Endodermal cell (in vitro differentiated cells): ENCODE data around the gene ANKRD44. TPM values are rescaled to one million over a fixed set of nuclear protein-coding genes. Genes with fewer than 3 reads are reported as not detected.

ENCODE experiments used
- DNase-seq: peaks from one replicate; pipeline ENCODE4 v3.0.0-alpha.2; 2017
- H3K27ac ChIP-seq: 2 replicates; pipeline ENCODE4 v1.5.1; 2013; ENCODE audit warnings: mild to moderate bottlenecking, low read depth, low read length, moderate library complexity
- H3K27me3 ChIP-seq: 2 replicates; pipeline ENCODE4 v1.6.1; 2013; ENCODE audit warnings: mild to moderate bottlenecking, low read length, moderate library complexity; ENCODE audit not compliant: insufficient read depth, control insufficient read depth, poor library complexity, severe bottlenecking
- H3K36me3 ChIP-seq: 2 replicates; pipeline ENCODE4 v1.7.0; 2013; ENCODE audit warnings: mild to moderate bottlenecking, low read length, moderate library complexity; ENCODE audit not compliant: control insufficient read depth, insufficient read depth
- H3K4me1 ChIP-seq: one replicate; pipeline ENCODE4 v1.7.0; 2013; ENCODE audit warnings: low read length; ENCODE audit not compliant: control insufficient read depth, insufficient read depth
- H3K4me3 ChIP-seq: 2 replicates; pipeline ENCODE4 v1.5.1; 2013; ENCODE audit warnings: mild to moderate bottlenecking, low read length, moderate library complexity
- H3K9ac ChIP-seq: 2 replicates; pipeline ENCODE4 v1.6.1; 2013; ENCODE audit warnings: mild to moderate bottlenecking, low read length, moderate library complexity; ENCODE audit not compliant: poor library complexity, severe bottlenecking; ENCODE audit errors: extremely low read depth
- H3K9me3 ChIP-seq: 2 replicates; pipeline ENCODE4 v1.6.1; 2013; ENCODE audit warnings: mild to moderate bottlenecking, low read length, moderate library complexity; ENCODE audit not compliant: control insufficient read depth
- H3K27ac Mint-ChIP-seq: 2 replicates; pipeline ENCODE4 v1.8.0; 2020; ENCODE audit warnings: mixed read lengths
- H3K27me3 Mint-ChIP-seq: 2 replicates; pipeline ENCODE4 v1.8.0; 2021; ENCODE audit warnings: mild to moderate bottlenecking, mixed read lengths; ENCODE audit not compliant: insufficient read depth
- H3K36me3 Mint-ChIP-seq: 2 replicates; pipeline ENCODE4 v1.8.0; 2020; ENCODE audit warnings: low read depth, mixed read lengths
- H3K4me1 Mint-ChIP-seq: 2 replicates; pipeline ENCODE4 v1.8.0; 2020; ENCODE audit warnings: mixed read lengths
- H3K4me3 Mint-ChIP-seq: 2 replicates; pipeline ENCODE4 v1.8.0; 2020; ENCODE audit warnings: mild to moderate bottlenecking, moderate library complexity, mixed read lengths
- H3K9me3 Mint-ChIP-seq: 2 replicates; pipeline ENCODE4 v1.8.0; 2020; ENCODE audit warnings: mild to moderate bottlenecking, mixed read lengths
- WGBS, 2 experiments: methylation state at CpG; one replicate each; pipeline versions ENCODE4 v1.1.5 to v1.1.7; 2013; ENCODE audit warnings: missing lambda C conversion rate in 2 of 2, mixed read lengths in 1 of 2; ENCODE audit not compliant: insufficient coverage in 1 of 2, insufficient read length in 1 of 2; 5-methylcytosine and 5-hydroxymethylcytosine counted together
- total RNA-seq, 2 donors: library from RNA; stranded (reverse); fragmentation: NEBNext Ultra II Directional in 1 of 2; extraction: Animal tissue kit (Norgen Biotek cat#: 25700) in 1 of 2; gene quantifications; 2 replicates in 1 of 2; 3 replicates in 1 of 2; pipeline ENCODE4 v1.2.1, GENCODE V29; 2021
- TF ChIP-seq, protein P1 (sequence below): fragments of 200-600 bp; sonication (generic); conservative IDR thresholded peaks from 2 replicates; pipeline ENCODE4 v1.5.0; 2021; ENCODE audit warnings: antibody characterized with exemption, mild to moderate bottlenecking

Gene ANKRD44
- total RNA-seq, 2 donors from 2014 or later = 6.2 to 10.6 TPM

DNA sequence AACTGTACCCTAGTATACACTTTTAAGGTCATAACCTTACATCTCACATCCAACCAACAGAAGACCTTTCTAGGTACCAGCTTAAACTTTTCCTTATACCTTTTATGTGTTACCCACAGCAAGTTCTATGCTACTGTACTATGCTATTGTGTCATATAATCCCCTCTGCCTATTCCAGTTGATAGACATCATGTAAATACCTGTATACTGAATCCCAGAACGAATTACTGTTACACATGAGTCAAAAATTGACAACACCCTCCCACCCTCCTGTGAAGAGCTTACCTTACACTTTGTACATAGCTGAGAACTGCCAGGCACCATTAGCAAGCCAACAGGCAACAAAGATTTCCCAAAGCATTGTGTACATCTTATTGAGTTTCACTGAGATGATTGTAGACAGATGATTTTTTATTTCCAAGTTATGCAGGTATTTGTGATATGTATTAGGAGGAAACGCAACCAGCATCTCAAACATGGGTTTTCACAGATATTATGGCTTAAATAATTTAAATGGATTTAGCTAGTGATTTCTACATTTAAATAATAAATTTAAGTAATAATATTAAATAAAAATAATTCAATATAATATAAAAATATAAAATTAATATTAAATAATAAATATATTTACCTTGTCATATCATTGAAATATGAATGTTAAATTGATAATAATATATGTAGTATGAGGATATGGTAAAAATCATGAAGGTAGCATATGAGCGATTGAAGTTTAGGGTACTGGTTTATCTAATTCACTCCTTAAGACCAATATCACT, 43.0 kb upstream of the ANKRD44 start:
- H3K36me3 ChIP-seq = no peaks in the 10 kb centered on the region
- H3K27me3 ChIP-seq = no peaks in the 10 kb centered on the region
- H3K27me3 Mint-ChIP-seq = no peaks in the 10 kb centered on the region
- no peak overlapping the region for H3K4me3 ChIP-seq
- H3K9me3 Mint-ChIP-seq = no peaks in the 10 kb centered on the region
- no peaks in the 10 kb centered on the region for H3K9me3 ChIP-seq
- no peak overlapping the region for H3K27ac ChIP-seq
- no peak overlapping the region for H3K27ac Mint-ChIP-seq
- H3K9ac ChIP-seq = no peak overlapping the region
- no peaks in the 10 kb centered on the region for H3K4me1 ChIP-seq
- no peak for DNase-seq
- H3K4me3 Mint-ChIP-seq = no peak overlapping the region
- TF ChIP-seq, protein P1, sequence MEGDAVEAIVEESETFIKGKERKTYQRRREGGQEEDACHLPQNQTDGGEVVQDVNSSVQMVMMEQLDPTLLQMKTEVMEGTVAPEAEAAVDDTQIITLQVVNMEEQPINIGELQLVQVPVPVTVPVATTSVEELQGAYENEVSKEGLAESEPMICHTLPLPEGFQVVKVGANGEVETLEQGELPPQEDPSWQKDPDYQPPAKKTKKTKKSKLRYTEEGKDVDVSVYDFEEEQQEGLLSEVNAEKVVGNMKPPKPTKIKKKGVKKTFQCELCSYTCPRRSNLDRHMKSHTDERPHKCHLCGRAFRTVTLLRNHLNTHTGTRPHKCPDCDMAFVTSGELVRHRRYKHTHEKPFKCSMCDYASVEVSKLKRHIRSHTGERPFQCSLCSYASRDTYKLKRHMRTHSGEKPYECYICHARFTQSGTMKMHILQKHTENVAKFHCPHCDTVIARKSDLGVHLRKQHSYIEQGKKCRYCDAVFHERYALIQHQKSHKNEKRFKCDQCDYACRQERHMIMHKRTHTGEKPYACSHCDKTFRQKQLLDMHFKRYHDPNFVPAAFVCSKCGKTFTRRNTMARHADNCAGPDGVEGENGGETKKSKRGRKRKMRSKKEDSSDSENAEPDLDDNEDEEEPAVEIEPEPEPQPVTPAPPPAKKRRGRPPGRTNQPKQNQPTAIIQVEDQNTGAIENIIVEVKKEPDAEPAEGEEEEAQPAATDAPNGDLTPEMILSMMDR = no peak
- no peaks in the 10 kb centered on the region for H3K36me3 Mint-ChIP-seq
- H3K4me1 Mint-ChIP-seq = peaks cover 5% of the 10 kb centered on the region
- 86 to 88% methylated on average over 2 of the region's 3 CpGs for WGBS, 2 experiments

DNA sequence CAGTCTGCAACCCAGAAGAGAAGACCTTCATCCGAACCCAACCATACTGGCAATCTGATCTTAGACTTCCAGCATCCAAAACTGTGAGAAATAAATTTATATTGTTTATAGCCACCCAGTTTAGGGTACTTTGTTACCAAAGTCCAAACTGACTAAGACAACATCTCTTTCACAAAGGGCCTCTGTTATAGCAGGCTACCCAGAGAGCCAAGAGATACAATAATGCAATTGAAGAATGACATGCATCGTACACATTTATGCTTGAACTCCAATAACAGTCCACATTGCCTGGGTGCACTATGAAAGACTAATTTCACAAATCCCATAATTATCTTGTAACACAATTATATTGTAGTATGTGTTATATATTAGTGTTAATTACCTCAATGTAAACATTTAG, 39.1 kb upstream of the ANKRD44 start:
- Histone ChIP-seq H3K9ac (no peak overlapping the region), H3K4me3 (no peak overlapping the region), H3K36me3 (no peaks in the 10 kb centered on the region), H3K27ac (no peak overlapping the region), H3K27me3 (no peaks in the 10 kb centered on the region), H3K4me1 (no peaks in the 10 kb centered on the region), H3K9me3 (no peaks in the 10 kb centered on the region)
- Mint-ChIP-seq H3K9me3 (no peaks in the 10 kb centered on the region), H3K27ac (no peak overlapping the region), H3K27me3 (no peaks in the 10 kb centered on the region), H3K36me3 (no peaks in the 10 kb centered on the region), H3K4me3 (no peak overlapping the region), H3K4me1 (no peaks in the 10 kb centered on the region)
- DNase-seq = peak; percentile 2
- TF ChIP-seq, protein P1 = no peak
- WGBS, 2 experiments = 89% methylated on average over 2 of the region's 2 CpGs; no CpG with 5 or more reads in 1 of the 2 experiments

DNA sequence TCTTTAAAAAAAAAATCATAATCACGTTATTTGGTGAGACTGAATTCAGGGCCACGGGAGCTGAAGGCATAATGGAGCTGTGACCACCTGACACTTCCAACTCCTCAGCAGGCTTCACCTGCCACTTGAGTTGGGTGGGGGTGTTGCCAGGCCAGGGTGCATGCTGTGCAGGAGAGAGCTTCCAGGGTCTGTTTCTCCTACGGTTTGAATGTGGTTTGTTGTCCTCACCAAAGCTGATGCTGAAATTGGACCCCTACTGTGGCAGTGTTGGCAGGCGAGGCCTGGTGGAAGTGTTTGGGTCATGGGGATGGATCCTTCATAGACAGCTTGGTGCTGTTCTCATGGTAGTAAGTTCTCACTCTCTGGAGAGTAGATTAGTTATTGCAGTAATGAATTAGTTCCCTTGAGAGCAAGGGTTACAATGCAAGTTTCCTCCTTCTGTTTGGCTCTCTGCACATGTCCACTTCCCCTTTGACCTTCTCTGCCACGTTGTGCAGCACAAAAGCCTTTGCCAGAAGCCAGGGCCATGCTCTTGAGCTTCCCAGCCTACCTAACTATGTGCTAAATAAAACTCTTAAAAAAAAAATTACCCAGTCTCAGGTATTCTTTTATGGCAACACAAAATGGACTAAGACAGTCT, 38.3 kb upstream of the ANKRD44 start:
- Histone ChIP-seq H3K4me3 (no peak overlapping the region), H3K36me3 (no peaks in the 10 kb centered on the region), H3K9ac (no peak overlapping the region), H3K9me3 (no peaks in the 10 kb centered on the region), H3K27ac (no peak overlapping the region), H3K27me3 (no peaks in the 10 kb centered on the region), H3K4me1 (no peaks in the 10 kb centered on the region)
- Mint-ChIP-seq H3K9me3 (no peaks in the 10 kb centered on the region), H3K4me3 (no peak overlapping the region), H3K36me3 (no peaks in the 10 kb centered on the region), H3K27ac (no peak overlapping the region), H3K27me3 (no peaks in the 10 kb centered on the region), H3K4me1 (no peaks in the 10 kb centered on the region)
- 58 to 69% methylated on average over 3 to 5 of the region's 5 CpGs for WGBS, 2 experiments
- TF ChIP-seq, protein P1 = no peak
- DNase-seq = peak; percentile 20
